Measurements from ENCODE around the gene FKBP1A. TPM values are rescaled to one million over a fixed set of nuclear protein-coding genes. Genes with fewer than 3 reads are reported as not detected.

FKBP1A gene
- total RNA-seq, 4 donors from 2014 or later: 76.2 to 132 (median 102) TPM

GRCh38 chr20:1430004-1430451, 37.2 kb upstream of the FKBP1A start:
- intact Hi-C loops (cut with DNase I): no loop called here
- H3K36me3 ChIP-seq: peaks cover 0 to 7% (median 0%) of the 10 kb centered on the region in 3 donors
- H3K27ac ChIP-seq: no peak overlapping the region
- H3K4me1 ChIP-seq: no peaks in the 10 kb centered on the region
- no peaks in the 10 kb centered on the region for H3K9me3 ChIP-seq
- 72 to 83% methylated on average over 1 of the region's 1 CpG for WGBS, 2 donors
- DNase-seq: no peak
- no peak overlapping the region for H3K4me3 ChIP-seq
- no peaks in the 10 kb centered on the region for H3K27me3 ChIP-seq
- TF ChIP-seq CTCF (IDR thresholded peaks at IDR 0.05): no peak
- TF ChIP-seq POLR2A (IDR thresholded peaks at IDR 0.05): no peak

GRCh38 chr20:1429143-1429728, 36.4 kb upstream of the FKBP1A start:
- WGBS, 2 donors: 73 to 76% methylated on average over 4 of the region's 4 CpGs

GRCh38 chr20:1427457-1428054, 34.7 kb upstream of the FKBP1A start:
- intact Hi-C loops (cut with DNase I): no loop called here
- WGBS, 2 donors: 53 to 83% methylated on average over 3 of the region's 3 CpGs
- Histone ChIP-seq H3K27me3 (peaks cover 0 to 8% (median 0%) of the 10 kb centered on the region in 4 donors), H3K4me3 (no peak overlapping the region), H3K4me1 (peaks cover 0 to 4% (median 0%) of the 10 kb centered on the region in 3 donors), H3K36me3 (no peaks in the 10 kb centered on the region), H3K27ac (no peak overlapping the region), H3K9me3 (no peaks in the 10 kb centered on the region)
- DNase-seq: no peak
- TF ChIP-seq POLR2A (IDR thresholded peaks at IDR 0.05) (no peak), CTCF (IDR thresholded peaks at IDR 0.05) (no peak)

More at GRCh38 chr20:1429143-1429728, 36.4 kb upstream of the FKBP1A start:
- Histone ChIP-seq H3K9me3 (no peaks in the 10 kb centered on the region), H3K27me3 (no peaks in the 10 kb centered on the region), H3K27ac (no peak overlapping the region), H3K36me3 (peaks cover 0 to 6% (median 0%) of the 10 kb centered on the region in 3 donors), H3K4me1 (no peaks in the 10 kb centered on the region), H3K4me3 (no peak overlapping the region)
- intact Hi-C loops (cut with DNase I): no loop called here
- TF ChIP-seq CTCF (IDR thresholded peaks at IDR 0.05) (no peak), POLR2A (IDR thresholded peaks at IDR 0.05) (no peak)
- no peak for DNase-seq

GRCh38 chr20:1426231-1426849, 33.5 kb upstream of the FKBP1A start:
- TF ChIP-seq POLR2A (IDR thresholded peaks at IDR 0.05) (no peak), CTCF (IDR thresholded peaks at IDR 0.05) (no peak)
- DNase-seq: no peak
- intact Hi-C loops (cut with DNase I): no loop called here
- Histone ChIP-seq H3K36me3 (no peaks in the 10 kb centered on the region), H3K4me1 (peaks cover 0 to 4% (median 0%) of the 10 kb centered on the region in 3 donors), H3K4me3 (no peak overlapping the region), H3K27me3 (peaks cover 0 to 13% (median 0%) of the 10 kb centered on the region in 4 donors), H3K9me3 (no peaks in the 10 kb centered on the region), H3K27ac (no peak overlapping the region)
- 62 to 64% methylated on average over 4 of the region's 4 CpGs for WGBS, 2 donors

GRCh38 chr20:1424336-1424735, 31.5 kb upstream of the FKBP1A start:
- Histone ChIP-seq H3K4me3 (no peak overlapping the region), H3K4me1 (peaks cover 0 to 4% (median 0%) of the 10 kb centered on the region in 3 donors), H3K36me3 (no peaks in the 10 kb centered on the region), H3K27ac (no peak overlapping the region), H3K27me3 (peaks cover 0 to 16% (median 0%) of the 10 kb centered on the region in 4 donors), H3K9me3 (peaks cover 0 to 10% (median 4%) of the 10 kb centered on the region in 3 donors)
- no peak for DNase-seq
- TF ChIP-seq POLR2A (IDR thresholded peaks at IDR 0.05) (no peak), CTCF (IDR thresholded peaks at IDR 0.05) (no peak)
- WGBS, 2 donors: 40 to 42% methylated on average over 1 of the region's 1 CpG
- intact Hi-C loops (cut with DNase I): no loop called here
